Peyer's patch (tissue), 4 donors: Measurements from ENCODE around the gene KCNIP4.

ENCODE experiments used
- CTCF ChIP-seq, 6 experiments: fragments of 450-650 bp in 4 of 6; fragments of 200-600 bp in 2 of 6; sonication (generic) in 1 of 6; IDR thresholded peaks; one replicate each; pipeline ENCODE4 v1.5.1; 2017 to 2019; ENCODE audit warnings: antibody characterized with exemption in 6 of 6, mild to moderate bottlenecking in 3 of 6, moderate library complexity in 1 of 6
- POLR2A ChIP-seq, 2 donors: fragments of 450-650 bp; IDR thresholded peaks; one replicate each; pipeline ENCODE4 v1.5.1; 2017; ENCODE audit warnings: antibody characterized with exemption in 2 of 2, mild to moderate bottlenecking in 2 of 2, moderate library complexity in 2 of 2

DNA sequence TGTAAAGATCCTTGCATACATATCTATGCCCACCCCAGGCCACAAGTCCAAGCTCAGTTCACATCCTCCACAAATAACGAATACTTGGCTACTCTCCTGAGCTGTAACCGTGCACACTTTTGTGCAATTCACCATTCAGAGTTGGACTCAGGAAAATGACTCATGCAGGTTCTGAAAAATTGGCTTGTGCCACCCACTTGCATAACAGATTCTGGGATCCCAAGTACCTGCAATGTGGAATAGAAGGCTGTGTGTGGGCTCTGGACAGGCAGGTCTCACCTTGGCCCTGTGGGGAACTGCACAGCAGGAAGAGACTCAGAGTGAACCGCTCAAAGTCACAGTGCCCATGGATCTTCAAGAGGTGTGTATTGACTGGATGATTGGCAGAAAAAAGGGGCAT, 745.6 kb downstream of the KCNIP4 start:
- TF ChIP-seq CTCF (IDR thresholded peaks at IDR 0.05) (no peak), POLR2A (IDR thresholded peaks at IDR 0.05) (no peak)
